GM10847 (cell line): ENCODE measurements around the gene PEA15.

Experiments
- POLR2A ChIP-seq: IDR thresholded peaks from 2 replicates; pipeline ENCODE4 v1.6.1; 2011; ENCODE audit not compliant: insufficient read length; ENCODE audit errors: extremely low read depth

PEA15 gene

GRCh38 chr1:160194737-160195059, 10.5 kb upstream of the PEA15 start:
- no peak for TF ChIP-seq POLR2A

- no peak for TF ChIP-seq POLR2A
Measured at GRCh38 chr1:160196143-160196542, 9.0 kb upstream of the PEA15 start.

- TF ChIP-seq POLR2A: no peak
Measured at GRCh38 chr1:160197231-160197630, 8.0 kb upstream of the PEA15 start.

GRCh38 chr1:160200786-160201185, 4.4 kb upstream of the PEA15 start:
- no peak for TF ChIP-seq POLR2A

GRCh38 chr1:160204526-160205241, 500 bp upstream of the PEA15 start:
- TF ChIP-seq POLR2A: no peak

GRCh38 chr1:160206036-160206389, 829 bp downstream of the PEA15 start:
- no peak for TF ChIP-seq POLR2A

GRCh38 chr1:160206421-160207117, 1.4 kb downstream of the PEA15 start:
- TF ChIP-seq POLR2A: no peak

GRCh38 chr1:160207118-160207650, 2.0 kb downstream of the PEA15 start:
- no peak for TF ChIP-seq POLR2A

GRCh38 chr1:160207771-160208556, 2.8 kb downstream of the PEA15 start:
- TF ChIP-seq POLR2A: no peak

GRCh38 chr1:160208557-160209320, 3.6 kb downstream of the PEA15 start:
- TF ChIP-seq POLR2A: no peak

- no peak for TF ChIP-seq POLR2A
Measured at GRCh38 chr1:160209321-160210046, 4.3 kb downstream of the PEA15 start.

- TF ChIP-seq POLR2A: no peak
Measured at GRCh38 chr1:160210561-160210960, 5.4 kb downstream of the PEA15 start.

GRCh38 chr1:160211046-160211790, 6.0 kb downstream of the PEA15 start:
- TF ChIP-seq POLR2A: no peak

GRCh38 chr1:160214481-160215140, 9.4 kb downstream of the PEA15 start:
- no peak for TF ChIP-seq POLR2A

- TF ChIP-seq POLR2A: no peak
Measured at GRCh38 chr1:160216301-160216700, 11.1 kb downstream of the PEA15 start.
